Muscle of back (tissue), 11 donors: ENCODE measurements around the gene SMAGP. TPM values are rescaled to one million over a fixed set of nuclear protein-coding genes. Genes with fewer than 3 reads are reported as not detected.
A peak's percentile ranks its signal among the peaks of the same experiment; 100 is the strongest.
"Not testable (repeated sequence)": the region's sequence is repeated elsewhere in the genome, so short reads cannot be mapped to it uniquely, and the experiment has no call there.

Experiments used
- DNase-seq, 3 donors: peaks; one replicate each; pipeline versions ENCODE4 v3.0.0 to v3.0.0-alpha.2; 2013
- polyA plus RNA-seq, 10 donors: library from polyadenylated mRNA; unstranded; fragments of 120-200 nt; gene quantifications; one replicate each; pipeline ENCODE4 v1.2.1, GENCODE V29; 2013; ENCODE audit not compliant: insufficient read length in 10 of 10

The SMAGP gene
- polyA plus RNA-seq, 10 donors: 6.2 to 16.6 (median 8.4) TPM

GRCh38 chr12:51269174-51270066 is 795 bp downstream of the SMAGP start:
- DNase-seq: peak in 2 of 3 donors; percentile 39 to 63

GRCh38 chr12:51265024-51265423 is 5.2 kb downstream of the SMAGP start:
- DNase-seq: no peak

- DNase-seq: no peak
These were observed 5.9 kb downstream of the SMAGP start for GRCh38 chr12:51264297-51264696.

- DNase-seq: no peak
These were observed 6.9 kb downstream of the SMAGP start for GRCh38 chr12:51263341-51263740.

- DNase-seq: no peak
These were observed 7.4 kb downstream of the SMAGP start for GRCh38 chr12:51262758-51263177.

- DNase-seq: not testable (repeated sequence)
These were observed 10.6 kb downstream of the SMAGP start for GRCh38 chr12:51259600-51259999.

- no peak for DNase-seq
These were observed 15.7 kb downstream of the SMAGP start for GRCh38 chr12:51254536-51254935.

GRCh38 chr12:51253276-51253675 is 16.9 kb downstream of the SMAGP start:
- DNase-seq: no peak

GRCh38 chr12:51247523-51248206 is 22.6 kb downstream of the SMAGP start:
- no peak for DNase-seq

- DNase-seq: peak in 1 of 3 donors; percentile 36
These were observed 23.9 kb downstream of the SMAGP start for GRCh38 chr12:51246254-51246853.

- DNase-seq: no peak
These were observed 24.6 kb downstream of the SMAGP start for GRCh38 chr12:51245476-51246253.

- DNase-seq: no peak
These were observed 25.9 kb downstream of the SMAGP start for GRCh38 chr12:51244269-51244668.

- no peak for DNase-seq
These were observed 27.3 kb downstream of the SMAGP start for GRCh38 chr12:51242876-51243275.

- DNase-seq: no peak
These were observed 28.1 kb downstream of the SMAGP start for GRCh38 chr12:51242120-51242519.

GRCh38 chr12:51240971-51241370 is 29.2 kb downstream of the SMAGP start:
- DNase-seq: no peak

GRCh38 chr12:51238510-51239334 is 31.5 kb downstream of the SMAGP start, which contains the start of gene DAZAP2:
Gene DAZAP2, plus strand, starts transcription at chr12:51238826. Its CDS starts 82 bp downstream, at chr12:51238908.
- DNase-seq: peak; percentile 94 to 98 (median 97)

GRCh38 chr12:51238037-51238509 is 32.1 kb downstream of the SMAGP start:
- DNase-seq: no peak

GRCh38 chr12:51234530-51234929 is 35.7 kb downstream of the SMAGP start:
- DNase-seq: no peak

GRCh38 chr12:51232642-51233041 is 37.6 kb downstream of the SMAGP start:
- no peak for DNase-seq

GRCh38 chr12:51229116-51229809 is 41.0 kb downstream of the SMAGP start:
- DNase-seq: no peak
